Measurements from ENCODE around the gene CALML3. TPM values are rescaled to one million over a fixed set of nuclear protein-coding genes. Genes with fewer than 3 reads are reported as not detected.

Gene CALML3
- total RNA-seq, 1 donor from 2014 or later: not detected

- peaks cover 12% of the 10 kb centered on the region for H3K9me3 Mint-ChIP-seq (ENCODE audit: unreplicated experiment)
Observed at GRCh38 chr10:5488272-5489161, 36.2 kb upstream of the CALML3 start.

GRCh38 chr10:5490032-5490431 is 34.7 kb upstream of the CALML3 start:
- Histone ChIP-seq H3K9me3 (ENCODE audit: insufficient read depth, low read depth, low read length) (peaks cover 3% of the 10 kb centered on the region), H2AFZ (ENCODE audit: low read depth, low read length) (no peak overlapping the region), H3K27me3 (ENCODE audit: insufficient read depth, low read length) (peaks cover 5% of the 10 kb centered on the region), H4K20me1 (ENCODE audit: insufficient read depth, low read length) (no peaks in the 10 kb centered on the region), H3K4me1 (ENCODE audit: insufficient read depth, low read length) (no peaks in the 10 kb centered on the region), H3K4me2 (ENCODE audit: low read length) (no peak overlapping the region), H3K27ac (ENCODE audit: low read depth, low read length) (no peak overlapping the region), H3K79me2 (ENCODE audit: insufficient read depth, low read length) (no peaks in the 10 kb centered on the region), H3K36me3 (ENCODE audit: insufficient read depth, low read length) (no peaks in the 10 kb centered on the region), H3K9ac (ENCODE audit: low read length) (no peak overlapping the region), H3K4me3 (ENCODE audit: insufficient read depth, low read depth, low read length) (no peak overlapping the region)
- DNase-seq (ENCODE audit: low read depth) (no peak), FAIRE-seq (no peak)
- no peak overlapping the region for H3K27ac Mint-ChIP-seq (ENCODE audit: unreplicated experiment)
- H3K4me3 Mint-ChIP-seq (ENCODE audit: unreplicated experiment): no peak overlapping the region
- H3K9me3 Mint-ChIP-seq (ENCODE audit: unreplicated experiment): peaks cover 12% of the 10 kb centered on the region
- H3K36me3 Mint-ChIP-seq (ENCODE audit: low read depth, unreplicated experiment): peaks cover 2% of the 10 kb centered on the region
- H3K4me1 Mint-ChIP-seq (ENCODE audit: low read depth, unreplicated experiment): no peaks in the 10 kb centered on the region
- no peak for TF ChIP-seq EZH2 (IDR thresholded peaks at IDR 0.05; ENCODE audit: insufficient read depth, low read length)
- TF ChIP-seq CTCF (IDR thresholded peaks at IDR 0.05; ENCODE audit: insufficient read depth, low read depth, low read length): no peak
- peaks cover 51% of the 10 kb centered on the region for H3K27me3 Mint-ChIP-seq (ENCODE audit: low read depth, unreplicated experiment)

More at GRCh38 chr10:5488272-5489161, 36.2 kb upstream of the CALML3 start:
- H2AFZ ChIP-seq (ENCODE audit: low read depth, low read length): no peak overlapping the region
- H3K27ac ChIP-seq (ENCODE audit: low read depth, low read length): no peak overlapping the region
- no peaks in the 10 kb centered on the region for H4K20me1 ChIP-seq (ENCODE audit: insufficient read depth, low read length)
- H3K36me3 Mint-ChIP-seq (ENCODE audit: low read depth, unreplicated experiment): peaks cover 2% of the 10 kb centered on the region
- H3K79me2 ChIP-seq (ENCODE audit: insufficient read depth, low read length): no peaks in the 10 kb centered on the region
- H3K4me1 ChIP-seq (ENCODE audit: insufficient read depth, low read length): no peaks in the 10 kb centered on the region
- FAIRE-seq (no peak), DNase-seq (ENCODE audit: low read depth) (no peak)
- peaks cover 5% of the 10 kb centered on the region for H3K27me3 ChIP-seq (ENCODE audit: insufficient read depth, low read length)
- no peaks in the 10 kb centered on the region for H3K4me1 Mint-ChIP-seq (ENCODE audit: low read depth, unreplicated experiment)
- no peak overlapping the region for H3K27ac Mint-ChIP-seq (ENCODE audit: unreplicated experiment)
- TF ChIP-seq CTCF (IDR thresholded peaks at IDR 0.05; ENCODE audit: insufficient read depth, low read depth, low read length) (no peak), EZH2 (IDR thresholded peaks at IDR 0.05; ENCODE audit: insufficient read depth, low read length) (no peak)
- peaks cover 47% of the 10 kb centered on the region for H3K27me3 Mint-ChIP-seq (ENCODE audit: low read depth, unreplicated experiment)
- no peaks in the 10 kb centered on the region for H3K36me3 ChIP-seq (ENCODE audit: insufficient read depth, low read length)
- H3K9me3 ChIP-seq (ENCODE audit: insufficient read depth, low read depth, low read length): peaks cover 5% of the 10 kb centered on the region
- H3K4me2 ChIP-seq (ENCODE audit: low read length): no peak overlapping the region
- H3K4me3 ChIP-seq (ENCODE audit: insufficient read depth, low read depth, low read length): no peak overlapping the region
- H3K9ac ChIP-seq (ENCODE audit: low read length): no peak overlapping the region
- peak overlapping the region; percentile 40 for H3K4me3 Mint-ChIP-seq (ENCODE audit: unreplicated experiment)
